ENCODE results near the gene SVOP. TPM values are rescaled to one million over a fixed set of nuclear protein-coding genes. Genes with fewer than 3 reads are reported as not detected.

The SVOP gene
- total RNA-seq, 2 experiments from 2014 or later = not detected

DNA sequence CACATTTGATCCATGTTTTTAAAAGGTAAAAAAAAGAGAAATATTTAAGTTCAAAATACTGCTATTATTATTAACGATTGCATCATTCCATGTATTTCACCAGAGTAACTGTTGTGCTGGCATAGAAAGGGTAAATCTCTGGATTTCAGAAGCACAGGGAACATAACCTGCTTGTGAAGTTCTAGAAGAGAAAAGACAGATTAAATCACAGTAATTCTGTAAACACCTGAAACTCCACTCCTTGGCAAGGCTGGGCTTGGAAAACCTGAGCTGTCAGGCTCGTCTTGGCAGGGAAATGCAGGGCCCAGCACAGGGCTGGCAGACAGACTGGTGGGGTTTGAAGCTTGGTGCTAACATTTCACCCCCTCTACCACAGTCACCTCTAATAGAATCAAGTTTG, 35.1 kb downstream of the SVOP start:
- Mint-ChIP-seq H3K4me1 (ENCODE audit: low read depth) (no peaks in the 10 kb centered on the region), H3K27me3 (peaks cover 23% of the 10 kb centered on the region), H3K9me3 (no peaks in the 10 kb centered on the region), H3K4me3 (no peak overlapping the region), H3K27ac (no peak overlapping the region), H3K36me3 (ENCODE audit: low read depth) (no peaks in the 10 kb centered on the region)
- CTCF ChIA-PET = no interaction called here
- Histone ChIP-seq H3K4me1 (ENCODE audit: insufficient read depth, low read length) (no peaks in the 10 kb centered on the region), H3K36me3 (ENCODE audit: insufficient read depth, low read length) (no peaks in the 10 kb centered on the region), H3K4me3 (ENCODE audit: low read length) (no peak overlapping the region), H3K27me3 (ENCODE audit: control insufficient read depth in 1 of 2, insufficient read depth in 2 of 2, low read length in 2 of 2) (peaks cover 0 to 7% of the 10 kb centered on the region in 2 experiments), H3K9me3 (ENCODE audit: control insufficient read depth in 1 of 2, insufficient read depth in 1 of 2, low read length in 2 of 2) (peaks cover 0 to 5% of the 10 kb centered on the region in 2 experiments), H3K27ac (ENCODE audit: low read depth in 1 of 2, low read length in 2 of 2) (no peak overlapping the region)
- DNase-seq = no peak
- TF ChIP-seq, protein P1, sequence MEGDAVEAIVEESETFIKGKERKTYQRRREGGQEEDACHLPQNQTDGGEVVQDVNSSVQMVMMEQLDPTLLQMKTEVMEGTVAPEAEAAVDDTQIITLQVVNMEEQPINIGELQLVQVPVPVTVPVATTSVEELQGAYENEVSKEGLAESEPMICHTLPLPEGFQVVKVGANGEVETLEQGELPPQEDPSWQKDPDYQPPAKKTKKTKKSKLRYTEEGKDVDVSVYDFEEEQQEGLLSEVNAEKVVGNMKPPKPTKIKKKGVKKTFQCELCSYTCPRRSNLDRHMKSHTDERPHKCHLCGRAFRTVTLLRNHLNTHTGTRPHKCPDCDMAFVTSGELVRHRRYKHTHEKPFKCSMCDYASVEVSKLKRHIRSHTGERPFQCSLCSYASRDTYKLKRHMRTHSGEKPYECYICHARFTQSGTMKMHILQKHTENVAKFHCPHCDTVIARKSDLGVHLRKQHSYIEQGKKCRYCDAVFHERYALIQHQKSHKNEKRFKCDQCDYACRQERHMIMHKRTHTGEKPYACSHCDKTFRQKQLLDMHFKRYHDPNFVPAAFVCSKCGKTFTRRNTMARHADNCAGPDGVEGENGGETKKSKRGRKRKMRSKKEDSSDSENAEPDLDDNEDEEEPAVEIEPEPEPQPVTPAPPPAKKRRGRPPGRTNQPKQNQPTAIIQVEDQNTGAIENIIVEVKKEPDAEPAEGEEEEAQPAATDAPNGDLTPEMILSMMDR (IDR thresholded peaks at IDR 0.05) = no peak
- POLR2A ChIA-PET = no interaction called here
- intact Hi-C loops (cut with DNase I, micrococcal nuclease) = no loop called here
- ATAC-seq (ENCODE audit: poor library complexity) = no peak

DNA sequence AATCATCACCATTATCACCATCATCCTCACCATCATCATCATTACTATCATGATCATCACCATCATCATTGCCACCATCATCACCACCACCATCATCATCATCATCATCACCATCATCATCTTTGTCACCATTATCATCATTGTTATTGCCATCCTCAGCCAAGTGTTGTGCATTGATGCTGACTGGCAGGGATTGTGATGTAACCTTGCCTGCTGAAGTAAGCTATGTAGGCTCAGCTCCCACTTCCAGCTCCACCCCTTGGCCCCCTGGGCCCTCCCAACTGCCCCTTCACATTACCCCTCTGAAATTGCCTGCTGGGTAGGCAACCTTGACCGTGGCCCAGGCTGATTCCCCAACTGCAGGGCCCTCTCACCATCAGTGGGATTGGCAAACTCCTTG, 37.6 kb downstream of the SVOP start:
- Mint-ChIP-seq H3K36me3 (ENCODE audit: low read depth) (no peaks in the 10 kb centered on the region), H3K4me1 (ENCODE audit: low read depth) (no peaks in the 10 kb centered on the region), H3K27me3 (peaks cover 12% of the 10 kb centered on the region), H3K9me3 (no peaks in the 10 kb centered on the region), H3K4me3 (no peak overlapping the region), H3K27ac (no peak overlapping the region)
- TF ChIP-seq, protein P1 (IDR thresholded peaks at IDR 0.05) = no peak
- Histone ChIP-seq H3K4me1 (ENCODE audit: insufficient read depth, low read length) (no peaks in the 10 kb centered on the region), H3K27me3 (ENCODE audit: control insufficient read depth in 1 of 2, insufficient read depth in 2 of 2, low read length in 2 of 2) (peaks cover 0 to 7% of the 10 kb centered on the region in 2 experiments), H3K9me3 (ENCODE audit: control insufficient read depth in 1 of 2, insufficient read depth in 1 of 2, low read length in 2 of 2) (peaks cover 0 to 5% of the 10 kb centered on the region in 2 experiments), H3K4me3 (ENCODE audit: low read length) (no peak overlapping the region), H3K27ac (ENCODE audit: low read depth in 1 of 2, low read length in 2 of 2) (no peak overlapping the region), H3K36me3 (ENCODE audit: insufficient read depth, low read length) (no peaks in the 10 kb centered on the region)
- DNase-seq = no peak
- ChIA-PET CTCF (no interaction called here), POLR2A (no interaction called here)
- intact Hi-C loops (cut with DNase I, micrococcal nuclease) = no loop called here
- no peak for ATAC-seq (ENCODE audit: poor library complexity)

DNA sequence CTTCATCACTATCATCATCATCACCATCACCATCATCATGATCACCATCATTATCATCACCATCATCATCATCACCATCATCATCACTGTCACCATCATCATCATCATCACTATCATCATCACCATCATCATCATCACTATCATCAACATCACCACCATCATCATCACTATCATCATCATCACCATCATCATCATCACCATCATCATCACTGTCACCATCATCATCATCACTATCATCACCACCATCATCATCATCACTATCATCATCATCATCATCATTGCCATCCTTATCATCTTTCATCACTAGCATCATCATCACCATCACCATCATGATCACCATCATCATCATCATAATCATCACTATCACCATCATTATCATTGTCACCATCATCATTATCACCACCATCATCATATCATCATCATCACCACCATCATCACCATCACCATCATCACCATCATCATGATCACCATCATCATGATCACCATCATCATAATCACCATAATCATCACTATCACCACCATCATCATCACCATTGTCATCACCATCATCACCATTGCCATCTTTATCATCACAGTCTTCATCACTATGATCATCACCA, 38.1 kb downstream of the SVOP start:
- H3K27ac Mint-ChIP-seq = no peak overlapping the region
- H3K4me3 Mint-ChIP-seq = no peak overlapping the region
- ATAC-seq (ENCODE audit: poor library complexity) (no peak), DNase-seq (no peak)
- H3K9me3 Mint-ChIP-seq = no peaks in the 10 kb centered on the region
- peaks cover 0 to 7% of the 10 kb centered on the region in 2 experiments for H3K27me3 ChIP-seq (ENCODE audit: control insufficient read depth in 1 of 2, insufficient read depth in 2 of 2, low read length in 2 of 2)
- no peaks in the 10 kb centered on the region for H3K4me1 ChIP-seq (ENCODE audit: insufficient read depth, low read length)
- H3K4me3 ChIP-seq (ENCODE audit: low read length) = no peak overlapping the region
- H3K27me3 Mint-ChIP-seq = peaks cover 15% of the 10 kb centered on the region
- TF ChIP-seq, protein P1 (IDR thresholded peaks at IDR 0.05) = no peak
- intact Hi-C loops (cut with DNase I, micrococcal nuclease) = no loop called here
- no peaks in the 10 kb centered on the region for H3K4me1 Mint-ChIP-seq (ENCODE audit: low read depth)
- H3K27ac ChIP-seq (ENCODE audit: low read depth in 1 of 2, low read length in 2 of 2) = no peak overlapping the region
- peaks cover 0 to 5% of the 10 kb centered on the region in 2 experiments for H3K9me3 ChIP-seq (ENCODE audit: control insufficient read depth in 1 of 2, insufficient read depth in 1 of 2, low read length in 2 of 2)
- POLR2A ChIA-PET = no interaction called here
- no peaks in the 10 kb centered on the region for H3K36me3 Mint-ChIP-seq (ENCODE audit: low read depth)
- H3K36me3 ChIP-seq (ENCODE audit: insufficient read depth, low read length) = no peaks in the 10 kb centered on the region
- CTCF ChIA-PET = no interaction called here
